ENCODE measurements around the gene P4HA3.

The P4HA3 gene

DNA sequence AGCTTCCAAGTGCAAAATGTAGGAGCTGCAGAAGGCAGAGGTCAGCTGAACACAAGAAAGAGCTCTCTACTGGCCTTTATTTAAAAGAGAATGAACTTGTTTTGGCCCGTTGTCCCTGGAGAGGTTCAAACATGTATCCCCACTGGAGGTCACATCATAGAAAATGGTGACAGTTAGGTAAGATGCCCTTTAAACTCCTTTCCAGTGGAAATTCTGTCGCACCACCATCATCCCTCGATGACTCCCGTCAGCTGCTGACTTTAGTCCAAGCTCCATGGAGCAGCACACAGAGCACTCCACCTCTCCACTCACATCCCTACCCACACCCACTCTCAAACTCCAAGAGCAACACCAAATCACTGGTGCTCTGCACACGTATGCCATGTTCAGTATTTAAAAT lies 15.2 kb upstream of the P4HA3 start:
- no peak overlapping the region for H3K4me3 ChIP-seq (ENCODE audit: low read depth, low read length)
- TF ChIP-seq, protein P1, sequence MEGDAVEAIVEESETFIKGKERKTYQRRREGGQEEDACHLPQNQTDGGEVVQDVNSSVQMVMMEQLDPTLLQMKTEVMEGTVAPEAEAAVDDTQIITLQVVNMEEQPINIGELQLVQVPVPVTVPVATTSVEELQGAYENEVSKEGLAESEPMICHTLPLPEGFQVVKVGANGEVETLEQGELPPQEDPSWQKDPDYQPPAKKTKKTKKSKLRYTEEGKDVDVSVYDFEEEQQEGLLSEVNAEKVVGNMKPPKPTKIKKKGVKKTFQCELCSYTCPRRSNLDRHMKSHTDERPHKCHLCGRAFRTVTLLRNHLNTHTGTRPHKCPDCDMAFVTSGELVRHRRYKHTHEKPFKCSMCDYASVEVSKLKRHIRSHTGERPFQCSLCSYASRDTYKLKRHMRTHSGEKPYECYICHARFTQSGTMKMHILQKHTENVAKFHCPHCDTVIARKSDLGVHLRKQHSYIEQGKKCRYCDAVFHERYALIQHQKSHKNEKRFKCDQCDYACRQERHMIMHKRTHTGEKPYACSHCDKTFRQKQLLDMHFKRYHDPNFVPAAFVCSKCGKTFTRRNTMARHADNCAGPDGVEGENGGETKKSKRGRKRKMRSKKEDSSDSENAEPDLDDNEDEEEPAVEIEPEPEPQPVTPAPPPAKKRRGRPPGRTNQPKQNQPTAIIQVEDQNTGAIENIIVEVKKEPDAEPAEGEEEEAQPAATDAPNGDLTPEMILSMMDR (IDR thresholded peaks at IDR 0.05; ENCODE audit: low read depth, low read length, missing control alignments): no peak
- DNase-seq (ENCODE audit: low read depth): no peak

DNA sequence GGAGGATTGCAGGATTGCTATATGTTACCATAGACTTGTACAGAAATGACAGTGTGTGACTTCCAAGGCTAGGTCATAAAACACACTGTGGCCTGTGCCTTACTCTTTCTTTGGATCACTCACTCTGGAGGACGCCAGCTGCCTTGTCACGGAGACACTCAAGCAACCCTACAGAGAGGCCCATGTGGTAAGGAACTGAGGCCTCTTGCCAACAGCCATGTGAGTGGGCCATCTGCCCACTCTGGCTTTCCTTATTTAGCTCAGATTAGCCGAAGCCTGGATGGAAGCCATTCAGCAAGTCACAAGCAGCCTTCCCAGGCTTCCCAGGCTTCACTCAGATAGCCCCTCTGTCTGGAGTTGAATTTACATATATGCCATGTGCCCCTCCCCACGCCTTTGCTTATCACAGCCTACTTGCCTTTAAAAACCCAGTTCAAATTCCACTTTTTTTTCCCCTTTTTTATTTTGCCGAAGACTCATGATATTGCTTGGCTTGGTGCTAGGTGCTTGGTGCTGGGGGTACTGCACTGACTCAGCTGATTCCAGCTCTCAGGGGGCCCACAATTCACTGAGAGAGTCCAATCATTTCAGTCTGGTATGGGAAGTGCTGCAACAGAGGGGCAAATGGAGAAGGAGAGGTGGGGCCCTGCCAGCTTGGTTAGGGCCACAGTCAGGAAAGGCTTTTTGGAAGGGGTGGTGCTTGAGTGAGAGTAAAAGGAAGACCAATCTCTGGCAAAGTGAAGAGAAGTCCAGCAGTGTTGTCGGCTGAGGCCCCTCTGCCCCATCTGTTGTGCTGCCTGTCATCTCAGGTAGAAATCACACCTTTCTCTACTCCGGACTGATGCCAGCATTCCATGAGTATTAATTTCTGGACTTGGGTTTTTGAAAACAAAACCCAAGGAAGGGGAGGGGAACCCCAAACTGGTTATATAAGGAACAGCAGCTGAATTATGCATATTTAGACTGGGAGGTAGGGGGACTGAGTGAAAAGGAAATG lies 14.5 kb upstream of the P4HA3 start:
- DNase-seq (ENCODE audit: low read depth): no peak
- TF ChIP-seq, protein P1 (IDR thresholded peaks at IDR 0.05; ENCODE audit: low read depth, low read length, missing control alignments): no peak
- H3K4me3 ChIP-seq (ENCODE audit: low read depth, low read length): no peak overlapping the region

DNA sequence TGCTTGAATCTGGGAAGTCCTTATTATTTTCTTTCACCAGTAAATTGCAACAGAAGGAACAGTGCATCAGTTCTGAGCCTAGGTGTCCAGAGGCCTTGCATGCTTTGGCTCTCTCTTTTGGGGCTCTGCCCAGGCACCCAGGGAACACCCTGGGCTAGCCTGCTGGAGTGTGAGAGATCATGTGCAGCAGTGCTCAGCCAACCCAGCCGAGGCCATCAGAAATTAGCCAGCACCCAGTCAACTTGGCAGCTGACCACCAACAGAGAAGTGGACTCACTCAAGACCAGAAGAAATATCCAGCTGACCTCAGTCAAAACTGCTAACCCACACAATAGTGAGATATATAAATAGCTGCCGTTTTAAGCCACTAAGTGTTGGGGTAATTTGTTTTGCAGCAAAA lies 11.2 kb upstream of the P4HA3 start:
- no peak overlapping the region for H3K4me3 ChIP-seq (ENCODE audit: low read depth, low read length)
- TF ChIP-seq, protein P1 (IDR thresholded peaks at IDR 0.05; ENCODE audit: low read depth, low read length, missing control alignments): no peak
- no peak for DNase-seq (ENCODE audit: low read depth)

DNA sequence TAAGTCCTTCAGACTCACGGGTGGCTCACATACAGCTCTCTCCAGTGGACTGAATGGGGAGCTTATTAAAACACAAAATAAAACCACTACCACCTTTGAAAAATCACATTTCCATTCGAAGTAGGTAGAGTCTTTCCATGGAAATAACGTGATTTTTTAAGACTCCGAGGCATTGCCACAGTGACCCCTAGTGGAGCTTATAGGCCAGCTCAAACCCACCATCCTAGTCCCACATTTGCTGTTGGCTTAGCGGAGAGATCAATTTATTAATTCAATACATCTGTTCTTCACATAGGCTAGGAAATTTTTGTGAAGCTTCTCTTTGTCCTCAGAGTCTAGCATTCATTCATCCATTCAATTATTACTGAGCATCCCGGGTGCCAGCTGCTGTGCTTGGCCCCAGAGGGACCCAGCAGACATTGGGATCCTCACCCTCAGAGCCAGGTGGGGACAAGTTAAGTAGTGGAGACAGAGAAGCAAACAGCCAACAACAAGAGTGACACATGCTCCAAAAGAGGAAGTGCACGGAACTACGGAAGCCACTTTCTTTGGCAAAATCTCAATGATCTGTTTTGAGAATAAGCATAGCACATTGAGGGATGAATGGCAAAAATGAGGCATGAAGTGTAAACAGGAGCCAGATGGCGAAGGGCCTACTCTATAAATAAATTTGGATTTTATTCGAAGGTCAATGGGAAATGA lies 10.2 kb upstream of the P4HA3 start:
- H3K4me3 ChIP-seq (ENCODE audit: low read depth, low read length): no peak overlapping the region
- no peak for DNase-seq (ENCODE audit: low read depth)
- TF ChIP-seq, protein P1 (IDR thresholded peaks at IDR 0.05; ENCODE audit: low read depth, low read length, missing control alignments): peak; percentile 77

DNA sequence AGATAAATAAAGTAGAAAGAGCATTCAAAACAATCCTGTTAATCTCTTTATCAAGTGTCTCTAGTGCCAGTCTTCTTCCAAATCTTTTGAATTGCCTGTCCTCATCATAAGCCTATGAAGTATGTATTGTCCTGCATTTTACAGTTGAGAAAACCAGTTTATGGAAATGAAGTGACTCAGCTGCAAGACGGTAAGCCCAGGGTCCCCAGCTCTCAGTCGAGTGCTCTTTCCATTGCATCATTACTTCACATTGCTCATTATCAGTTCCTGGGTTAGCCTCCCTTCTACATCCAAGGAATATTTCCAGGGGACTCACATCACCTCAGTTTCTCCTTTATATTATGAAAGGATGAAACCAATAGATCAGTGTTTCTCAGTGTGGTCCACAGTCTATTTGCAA lies 9.1 kb upstream of the P4HA3 start:
- H3K4me3 ChIP-seq (ENCODE audit: low read depth, low read length): no peak overlapping the region
- TF ChIP-seq, protein P1 (IDR thresholded peaks at IDR 0.05; ENCODE audit: low read depth, low read length, missing control alignments): no peak
- DNase-seq (ENCODE audit: low read depth): no peak

DNA sequence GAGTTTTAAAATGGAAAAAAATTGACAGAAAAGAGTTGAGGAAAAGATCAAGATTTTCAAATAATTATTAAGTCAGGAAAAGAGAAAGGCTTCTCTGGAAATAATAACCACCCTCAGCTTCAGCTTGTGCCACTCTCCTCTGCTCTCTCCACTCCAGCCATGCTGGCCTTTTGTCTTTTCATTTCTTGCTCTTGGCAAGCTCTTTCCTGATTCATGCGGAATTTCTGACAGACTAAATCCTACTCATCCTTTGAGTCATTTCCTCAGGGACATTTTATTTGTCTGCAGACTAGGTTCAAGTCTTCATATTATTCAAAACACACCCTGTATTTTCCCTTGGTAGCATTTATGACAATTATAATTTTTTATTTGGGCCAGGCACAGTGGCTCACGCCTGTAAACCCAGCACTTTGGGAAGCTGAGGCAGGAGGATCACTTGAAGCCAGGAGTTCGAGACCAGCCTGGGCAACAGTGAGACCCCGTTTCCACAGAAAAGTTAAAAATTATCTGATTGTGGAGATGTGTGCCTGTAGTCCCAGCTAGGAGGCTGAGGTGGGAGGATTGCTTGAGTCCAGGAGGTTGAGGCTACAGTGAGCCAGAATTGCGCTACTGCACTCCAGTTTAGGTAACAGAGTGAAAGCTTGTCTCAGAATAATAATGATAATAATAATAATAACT lies 7.8 kb upstream of the P4HA3 start:
- DNase-seq (ENCODE audit: low read depth): no peak
- TF ChIP-seq, protein P1 (IDR thresholded peaks at IDR 0.05; ENCODE audit: low read depth, low read length, missing control alignments): no peak
- H3K4me3 ChIP-seq (ENCODE audit: low read depth, low read length): no peak overlapping the region
